ENCODE data around the gene TMPRSS6.

DNA sequence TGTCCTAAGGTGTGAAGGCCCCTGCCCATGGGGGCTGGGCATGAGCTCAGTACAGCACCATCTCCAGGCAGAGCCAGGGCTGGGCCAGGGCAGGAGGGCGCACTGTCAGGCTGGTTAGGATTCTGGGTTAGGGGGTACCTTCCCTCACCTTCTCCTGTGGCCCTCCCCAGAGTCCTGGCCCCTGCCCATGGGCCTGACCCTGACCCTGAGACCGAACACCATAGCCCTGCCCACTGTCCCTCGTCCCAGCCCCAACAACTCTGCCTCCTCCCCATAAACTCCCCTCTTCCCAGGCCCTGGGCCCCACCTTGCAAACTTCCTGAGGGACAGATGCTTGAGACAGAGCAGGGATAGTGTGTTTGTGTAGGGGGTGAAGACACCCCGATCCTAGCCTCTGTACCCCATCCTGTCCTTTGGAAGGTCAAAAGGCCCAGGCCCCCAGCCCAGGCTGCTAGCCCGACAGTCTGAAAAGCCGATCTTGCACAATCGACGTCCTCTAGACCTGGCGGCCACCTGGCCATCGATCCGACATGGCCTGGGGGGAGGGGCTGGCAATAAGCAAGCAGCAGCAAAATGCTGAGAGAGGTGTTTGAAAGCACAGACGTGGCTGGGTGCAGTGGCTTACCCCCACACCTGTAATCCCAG lies 2.7 kb upstream of the TMPRSS6 start:
- TF ChIP-seq POLR2A (IDR thresholded peaks at IDR 0.05): no peak
- TF ChIP-seq, protein P1, sequence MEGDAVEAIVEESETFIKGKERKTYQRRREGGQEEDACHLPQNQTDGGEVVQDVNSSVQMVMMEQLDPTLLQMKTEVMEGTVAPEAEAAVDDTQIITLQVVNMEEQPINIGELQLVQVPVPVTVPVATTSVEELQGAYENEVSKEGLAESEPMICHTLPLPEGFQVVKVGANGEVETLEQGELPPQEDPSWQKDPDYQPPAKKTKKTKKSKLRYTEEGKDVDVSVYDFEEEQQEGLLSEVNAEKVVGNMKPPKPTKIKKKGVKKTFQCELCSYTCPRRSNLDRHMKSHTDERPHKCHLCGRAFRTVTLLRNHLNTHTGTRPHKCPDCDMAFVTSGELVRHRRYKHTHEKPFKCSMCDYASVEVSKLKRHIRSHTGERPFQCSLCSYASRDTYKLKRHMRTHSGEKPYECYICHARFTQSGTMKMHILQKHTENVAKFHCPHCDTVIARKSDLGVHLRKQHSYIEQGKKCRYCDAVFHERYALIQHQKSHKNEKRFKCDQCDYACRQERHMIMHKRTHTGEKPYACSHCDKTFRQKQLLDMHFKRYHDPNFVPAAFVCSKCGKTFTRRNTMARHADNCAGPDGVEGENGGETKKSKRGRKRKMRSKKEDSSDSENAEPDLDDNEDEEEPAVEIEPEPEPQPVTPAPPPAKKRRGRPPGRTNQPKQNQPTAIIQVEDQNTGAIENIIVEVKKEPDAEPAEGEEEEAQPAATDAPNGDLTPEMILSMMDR (IDR thresholded peaks at IDR 0.05): no peak
